A673 (cell line): Measurements from ENCODE around the gene MRPL27. TPM values are rescaled to one million over a fixed set of nuclear protein-coding genes. Genes with fewer than 3 reads are reported as not detected.

Source experiments
- BruUV-seq: library from RNA; stranded (reverse); fragments of 400-500 nt; replicated peaks from 2 replicates; lab custom pipeline; 2021; lab: Mats Ljungman, UMichigan
- CTCF ChIA-PET: fragments of 300-600 bp; sonication (Branson Sonifier 250); formaldehyde crosslinking; loops from one replicate; lab custom pipeline; 2022; ENCODE audit warnings: antibody characterized with exemption; lab: Charles Lee
- POLR2A ChIA-PET: fragments of 300-600 bp; sonication (Branson Sonifier 250); formaldehyde crosslinking; loops from one replicate; lab custom pipeline; 2022; ENCODE audit warnings: antibody characterized with exemption; ENCODE audit not compliant: low non-redundant PET; lab: Charles Lee
- DNase-seq: peaks from one replicate; pipeline ENCODE4 v3.0.0-alpha.2; 2015; ENCODE audit warnings: low spot score
- H3K27ac ChIP-seq: fragments of 200-600 bp; sonication (generic); 2 replicates; pipeline ENCODE4 v1.5.1; 2016; ENCODE audit warnings: mixed run types, low read depth, mild to moderate bottlenecking, mixed read lengths, antibody characterized with exemption, low read length; ENCODE audit not compliant: poor library complexity, severe bottlenecking
- H3K27me3 ChIP-seq: fragments of 200-600 bp; sonication (generic); replicated peaks from 2 replicates; pipeline ENCODE4 v1.6.1; 2017; ENCODE audit warnings: mixed run types, low read depth, mild to moderate bottlenecking, mixed read lengths, antibody characterized with exemption, low read length; ENCODE audit not compliant: insufficient read depth, poor library complexity
- H3K36me3 ChIP-seq: fragments of 200-600 bp; sonication (generic); 2 replicates; pipeline ENCODE4 v1.6.1; 2016; ENCODE audit warnings: mixed run types, mild to moderate bottlenecking, mixed read lengths, antibody characterized with exemption, low read length; ENCODE audit not compliant: insufficient read depth, poor library complexity, severe bottlenecking
- H3K4me1 ChIP-seq: fragments of 200-600 bp; sonication (generic); 2 replicates; pipeline ENCODE4 v1.6.1; 2017; ENCODE audit warnings: mixed run types, mild to moderate bottlenecking, mixed read lengths, antibody characterized with exemption, low read length; ENCODE audit not compliant: insufficient read depth, poor library complexity, severe bottlenecking
- H3K4me3 ChIP-seq: fragments of 200-600 bp; sonication (generic); 2 replicates; pipeline ENCODE4 v1.5.1; 2016; ENCODE audit warnings: low read depth, mixed run types, mild to moderate bottlenecking, mixed read lengths, low read length; ENCODE audit not compliant: poor library complexity, severe bottlenecking
- H3K9me3 ChIP-seq: fragments of 200-600 bp; sonication (generic); 2 replicates; pipeline ENCODE4 v1.6.1; 2016; ENCODE audit warnings: mixed run types, low read depth, mild to moderate bottlenecking, mixed read lengths, antibody characterized with exemption, low read length; ENCODE audit not compliant: poor library complexity, severe bottlenecking
- CTCF ChIP-seq: fragments of 300-800, 200-600 bp; sonication (generic); conservative IDR thresholded peaks from 2 replicates; pipeline ENCODE4 v1.5.1; 2017; ENCODE audit warnings: low read depth, mild to moderate bottlenecking, antibody characterized with exemption, low read length, moderate library complexity, mixed read lengths
- EZH2 ChIP-seq: fragments of 200-600 bp; sonication (generic); IDR thresholded peaks from 2 replicates; pipeline ENCODE4 v1.6.1; 2017; ENCODE audit warnings: borderline replicate concordance, low read depth, mild to moderate bottlenecking, mixed read lengths, antibody characterized with exemption, low read length; ENCODE audit not compliant: poor library complexity, severe bottlenecking
- intact Hi-C: fragments of 100-400 bp; cut with micrococcal nuclease; formaldehyde crosslinking; loops from one replicate; pipeline ENCODE4 v1.10.0; 2022; ENCODE audit not compliant: unreplicated experiment
- total RNA-seq: library from RNA; stranded (reverse); gene quantifications from 2 replicates; pipeline ENCODE4 v1.2.3, GENCODE V29; 2021

The MRPL27 gene
- total RNA-seq, 1 experiment from 2014 or later: 85.6 TPM

DNA sequence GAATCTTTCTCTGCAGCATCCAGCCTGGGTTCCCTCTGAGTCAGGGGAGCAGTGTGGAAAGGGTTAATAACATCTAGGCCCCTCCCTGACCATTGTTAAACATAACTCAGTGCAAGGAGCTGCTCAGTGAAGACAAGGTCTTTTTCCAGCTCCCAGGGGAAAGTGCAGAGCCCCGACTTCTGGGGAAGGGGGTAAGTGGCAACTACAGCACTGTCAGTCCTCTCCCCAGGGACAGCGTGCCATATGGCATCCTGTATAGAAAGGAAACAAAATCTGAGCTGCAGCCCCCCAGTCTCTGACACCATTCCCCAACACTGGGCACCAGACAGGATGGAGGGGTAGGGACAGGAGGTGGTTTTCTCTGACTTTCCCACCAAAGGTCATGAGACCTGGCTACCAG is 7.8 kb downstream of the MRPL27 start:
- Histone ChIP-seq H3K36me3 (peaks cover 38% of the 10 kb centered on the region), H3K4me3 (no peak overlapping the region), H3K4me1 (no peaks in the 10 kb centered on the region), H3K27me3 (no peaks in the 10 kb centered on the region), H3K27ac (no peak overlapping the region), H3K9me3 (no peaks in the 10 kb centered on the region)
- no TSS peak for BruUV-seq
- CTCF ChIA-PET: no interaction called here
- POLR2A ChIA-PET: interaction anchor here (0.6 kb wide), 1 partner anchor 178 kb away, joined by 3 read pairs; no protein-coding TSS in a partner anchor
- intact Hi-C loops: no loop called here
- no peak for TF ChIP-seq EZH2
- no peak for TF ChIP-seq CTCF
- no peak for DNase-seq

GRCh38 chr17:50364715-50365114 is 8.3 kb downstream of the MRPL27 start:
- Histone ChIP-seq H3K36me3 (peaks cover 33% of the 10 kb centered on the region), H3K9me3 (no peaks in the 10 kb centered on the region), H3K4me3 (no peak overlapping the region), H3K27me3 (no peaks in the 10 kb centered on the region), H3K27ac (no peak overlapping the region), H3K4me1 (no peaks in the 10 kb centered on the region)
- no peak for DNase-seq
- ChIA-PET CTCF (no interaction called here), POLR2A (no interaction called here)
- no TSS peak for BruUV-seq
- no peak for TF ChIP-seq EZH2
- TF ChIP-seq CTCF: no peak
- intact Hi-C loops: no loop called here

DNA sequence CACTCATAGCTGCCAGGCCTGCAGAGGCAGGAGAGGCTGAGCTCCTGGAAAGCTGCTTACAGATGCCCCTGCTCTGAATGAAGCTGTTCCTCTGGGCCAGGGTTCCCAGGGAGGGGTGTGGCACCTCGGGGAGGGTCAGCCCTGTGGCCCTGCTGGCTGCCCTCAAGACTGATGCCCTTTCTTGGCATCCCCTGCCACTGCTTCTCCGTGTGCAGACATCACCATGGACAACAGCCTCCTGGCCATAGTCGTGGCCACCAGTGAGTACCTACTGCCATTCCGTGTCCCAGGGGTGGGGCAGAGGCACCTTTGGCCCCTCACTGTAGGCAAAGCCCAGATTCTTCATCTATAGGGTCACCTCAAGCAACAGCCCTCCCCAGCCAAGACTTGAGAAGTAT is 8.9 kb downstream of the MRPL27 start:
- H3K4me1 ChIP-seq: no peaks in the 10 kb centered on the region
- BruUV-seq: no TSS peak
- DNase-seq: no peak
- no peaks in the 10 kb centered on the region for H3K27me3 ChIP-seq
- no peak overlapping the region for H3K27ac ChIP-seq
- no peak overlapping the region for H3K4me3 ChIP-seq
- CTCF ChIA-PET: no interaction called here
- POLR2A ChIA-PET: no interaction called here
- peaks cover 27% of the 10 kb centered on the region for H3K36me3 ChIP-seq
- H3K9me3 ChIP-seq: no peaks in the 10 kb centered on the region
- intact Hi-C loops: no loop called here
- no peak for TF ChIP-seq CTCF
- TF ChIP-seq EZH2: no peak
